GM19395 (cell line): ENCODE results near the gene OR6B1.

Experiments used
- ATAC-seq: cut with Tn5 transposase; IDR thresholded peaks from one replicate; pipeline ENCODE4 v1.9.1; 2021; ENCODE audit warnings: mild to moderate bottlenecking, moderate library complexity; ENCODE audit not compliant: unreplicated experiment

The OR6B1 gene

GRCh38 chr7:144000020-144000419 lies at the start of gene OR6B1:
Gene OR6B1 (plus strand): TSS chr7:144000320. CDS start chr7:144003997, 3,677 bp downstream.
- no peak for ATAC-seq

- ATAC-seq = no peak
Observed at GRCh38 chr7:143953421-143953820, 46.7 kb upstream of the OR6B1 start.

DNA sequence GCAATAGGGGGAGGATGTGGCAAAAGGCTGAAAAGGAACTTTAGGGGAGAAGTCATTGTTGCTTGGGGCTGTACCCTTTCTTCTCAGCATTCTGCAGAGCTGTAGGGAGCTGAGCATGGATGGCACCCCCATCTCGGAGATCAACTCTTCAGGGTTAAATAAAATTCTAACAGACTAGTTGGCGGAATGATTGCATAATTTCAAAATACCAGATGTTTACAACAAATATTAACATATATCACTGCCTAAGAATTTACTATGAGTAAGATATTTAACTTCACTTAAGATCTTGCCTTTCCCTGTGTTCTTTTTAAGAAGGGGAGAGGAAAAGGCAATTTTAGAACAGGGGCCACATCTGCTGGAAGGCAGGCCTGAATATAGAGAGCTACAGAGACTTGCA lies 46.0 kb upstream of the OR6B1 start:
- ATAC-seq = no peak

GRCh38 chr7:143954544-143954943 lies 45.6 kb upstream of the OR6B1 start, which contains the start of gene OR2F1:
Gene OR2F1 (plus strand): TSS chr7:143954844. CDS start chr7:143959971, 5,127 bp downstream.
- ATAC-seq = no peak

GRCh38 chr7:143958781-143959180 lies 41.3 kb upstream of the OR6B1 start:
- ATAC-seq = no peak

DNA sequence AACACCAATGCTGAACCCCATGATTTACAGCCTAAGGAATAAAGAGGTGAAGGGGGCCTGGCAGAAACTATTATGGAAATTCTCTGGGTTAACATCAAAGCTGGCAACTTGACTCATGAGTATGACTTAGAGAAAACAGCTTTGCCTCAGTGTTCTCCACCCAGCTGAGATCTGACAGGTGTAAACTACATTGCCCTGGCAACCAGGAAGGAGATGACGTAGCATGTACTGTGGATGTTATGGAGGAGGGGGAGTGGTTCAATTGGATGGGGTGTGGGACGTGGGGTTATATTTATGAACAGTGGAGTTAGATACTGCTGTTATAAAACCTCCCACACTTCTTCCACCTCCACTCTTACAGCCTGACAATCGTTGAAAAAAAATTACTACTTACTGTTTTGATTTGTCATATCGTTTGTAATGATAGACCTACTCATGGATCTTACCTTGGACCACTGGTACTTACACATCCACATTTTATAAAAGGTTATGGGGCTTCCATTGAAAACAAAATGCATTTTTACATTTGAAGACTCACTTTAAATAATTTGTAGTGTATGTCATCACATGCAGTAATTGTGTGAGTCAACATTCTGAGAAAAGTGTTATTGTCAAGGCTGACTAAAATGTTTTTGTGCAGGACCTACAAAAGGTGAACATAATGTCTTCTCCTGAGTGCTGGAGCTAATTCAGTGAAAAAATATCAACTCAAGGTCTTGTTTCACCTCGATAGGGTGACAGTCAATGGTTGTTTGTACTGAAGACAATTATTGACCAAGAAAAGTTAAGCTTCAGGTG lies 39.1 kb upstream of the OR6B1 start:
- no peak for ATAC-seq

DNA sequence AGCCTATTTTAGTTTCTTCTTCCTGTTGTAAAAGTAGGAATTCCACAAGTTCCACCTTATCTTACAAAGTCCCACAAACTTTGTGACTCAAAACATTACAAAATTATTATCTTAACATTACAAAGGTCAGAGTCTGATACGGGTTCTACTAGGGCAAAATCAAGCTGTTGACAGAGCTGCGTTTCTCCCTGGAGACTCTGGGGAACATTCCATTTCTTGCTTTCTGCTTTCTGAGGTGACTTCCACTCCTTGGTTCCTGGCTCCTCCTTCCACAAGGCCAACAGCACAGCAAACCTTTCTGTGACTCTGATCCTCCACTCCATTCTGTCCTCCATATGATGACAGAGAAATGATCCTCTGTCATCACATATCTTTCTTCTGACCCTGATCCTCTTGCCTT lies 34.8 kb upstream of the OR6B1 start:
- ATAC-seq = no peak

DNA sequence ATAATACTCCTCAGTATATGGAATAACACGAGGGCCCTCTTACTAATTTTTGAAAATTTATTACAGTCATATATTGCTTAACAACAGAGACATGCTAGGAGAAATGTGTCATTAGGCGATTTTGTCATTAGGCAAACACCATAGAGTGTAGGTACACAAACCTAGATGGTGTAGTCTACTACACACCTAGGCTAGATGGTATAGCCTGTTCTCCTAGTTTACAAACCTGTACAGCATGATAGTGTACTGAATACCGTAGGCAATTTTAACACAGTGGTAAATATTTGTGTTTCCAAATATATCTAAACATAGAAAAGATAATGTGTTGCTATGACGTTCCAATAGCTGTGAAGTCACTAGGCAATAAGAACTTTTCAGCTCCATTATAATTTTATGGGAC lies 32.7 kb upstream of the OR6B1 start:
- ATAC-seq = no peak

- no peak for ATAC-seq
Observed at GRCh38 chr7:143973870-143974416, 26.2 kb upstream of the OR6B1 start.

DNA sequence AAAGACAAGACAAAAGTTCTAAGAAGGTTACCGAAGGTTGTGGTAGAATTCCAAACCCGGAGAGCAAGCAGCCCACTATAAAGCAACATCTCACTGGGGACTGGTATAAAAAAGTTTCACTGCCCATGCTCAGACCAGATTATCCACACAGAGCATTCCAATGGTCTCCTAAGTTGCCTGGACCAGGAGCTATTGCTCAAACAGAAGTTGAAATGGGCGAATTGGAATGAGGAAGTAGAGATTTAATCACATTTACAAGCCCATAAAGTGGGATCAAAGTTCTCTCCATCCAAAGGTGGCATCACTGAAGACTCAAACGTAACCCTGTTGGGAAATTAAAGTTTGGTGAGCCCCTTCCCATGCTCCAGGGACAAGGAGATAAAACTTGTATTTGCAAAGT lies 25.7 kb upstream of the OR6B1 start:
- ATAC-seq = no peak

DNA sequence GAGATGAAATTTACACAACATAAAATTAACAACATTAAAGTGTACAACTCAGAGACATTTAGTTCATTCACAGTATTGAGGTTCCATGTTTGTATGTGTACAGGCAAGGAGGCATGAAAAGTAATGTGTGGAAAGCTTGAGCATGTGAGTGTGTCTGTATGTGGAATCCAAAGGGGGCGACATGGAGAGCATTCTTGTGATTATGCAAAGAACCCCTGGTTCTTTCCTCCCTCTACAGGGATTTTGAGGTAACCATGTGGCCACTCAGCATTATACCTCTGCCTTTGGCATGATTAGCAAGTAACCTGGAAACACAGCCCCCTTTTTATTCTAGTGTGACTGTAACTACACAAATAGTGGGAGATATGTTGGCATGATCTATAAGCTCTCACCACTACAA lies 24.5 kb upstream of the OR6B1 start:
- no peak for ATAC-seq

DNA sequence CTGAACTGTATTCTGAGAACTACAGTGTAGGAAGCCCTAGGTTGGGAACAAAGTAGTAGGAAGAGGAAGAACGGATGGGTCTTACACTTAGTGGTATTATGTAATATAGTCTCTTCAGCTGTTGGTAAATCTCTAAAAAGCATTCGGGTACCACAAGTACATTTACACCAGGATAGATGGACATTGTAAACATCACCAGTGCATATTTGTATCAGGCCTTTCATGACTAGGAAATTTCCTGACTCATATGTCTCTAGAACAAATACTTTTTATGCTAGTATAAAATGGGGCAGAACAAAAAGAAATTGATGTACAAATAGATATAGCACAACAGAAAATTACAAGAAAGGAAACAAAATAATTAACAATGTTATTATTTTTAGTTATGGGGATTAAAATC lies 21.5 kb upstream of the OR6B1 start:
- no peak for ATAC-seq

- no peak for ATAC-seq
Observed at GRCh38 chr7:143979359-143979758, 20.8 kb upstream of the OR6B1 start.

DNA sequence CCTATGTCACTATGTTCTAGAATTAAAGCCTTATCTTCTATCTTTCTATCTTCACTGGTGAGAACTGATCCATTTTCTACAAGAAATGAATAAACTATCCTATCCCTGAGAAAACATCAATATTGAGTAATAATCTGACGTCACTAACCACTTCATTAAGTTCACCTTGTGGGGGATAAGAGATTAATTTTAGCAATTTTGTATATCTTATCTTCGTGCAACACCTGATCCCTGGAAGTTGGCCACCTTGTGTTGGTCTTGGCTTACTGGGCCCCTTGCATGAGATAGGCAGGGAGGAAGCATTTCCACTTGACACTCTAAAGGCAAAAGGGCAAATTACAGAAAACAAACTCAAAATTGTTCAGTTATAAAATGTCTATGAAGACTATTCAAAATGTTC lies 20.1 kb upstream of the OR6B1 start:
- no peak for ATAC-seq

- ATAC-seq = no peak
Observed at GRCh38 chr7:143980746-143981510, 19.2 kb upstream of the OR6B1 start.

GRCh38 chr7:143983960-143984359 lies 16.2 kb upstream of the OR6B1 start:
- ATAC-seq = no peak

DNA sequence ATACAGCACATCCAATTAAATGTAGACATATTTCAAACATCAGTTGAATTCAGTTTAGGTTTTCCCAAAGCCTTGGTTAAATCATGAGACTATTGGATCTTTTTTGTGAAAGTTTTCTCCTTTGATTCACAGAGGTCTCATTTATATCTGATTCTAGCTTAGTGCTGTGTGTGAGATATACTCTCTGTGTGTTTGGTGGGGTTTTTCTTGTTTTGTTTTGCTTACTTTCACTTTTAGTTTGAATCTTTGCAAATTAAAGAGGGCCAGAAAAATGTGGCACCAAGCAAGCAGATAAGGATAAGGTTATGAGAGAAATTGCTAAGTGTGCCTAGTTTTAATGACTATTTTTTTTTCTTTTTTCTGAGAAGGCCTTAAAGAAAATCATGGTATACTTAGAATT lies 12.6 kb upstream of the OR6B1 start:
- peak; percentile 63 for ATAC-seq

DNA sequence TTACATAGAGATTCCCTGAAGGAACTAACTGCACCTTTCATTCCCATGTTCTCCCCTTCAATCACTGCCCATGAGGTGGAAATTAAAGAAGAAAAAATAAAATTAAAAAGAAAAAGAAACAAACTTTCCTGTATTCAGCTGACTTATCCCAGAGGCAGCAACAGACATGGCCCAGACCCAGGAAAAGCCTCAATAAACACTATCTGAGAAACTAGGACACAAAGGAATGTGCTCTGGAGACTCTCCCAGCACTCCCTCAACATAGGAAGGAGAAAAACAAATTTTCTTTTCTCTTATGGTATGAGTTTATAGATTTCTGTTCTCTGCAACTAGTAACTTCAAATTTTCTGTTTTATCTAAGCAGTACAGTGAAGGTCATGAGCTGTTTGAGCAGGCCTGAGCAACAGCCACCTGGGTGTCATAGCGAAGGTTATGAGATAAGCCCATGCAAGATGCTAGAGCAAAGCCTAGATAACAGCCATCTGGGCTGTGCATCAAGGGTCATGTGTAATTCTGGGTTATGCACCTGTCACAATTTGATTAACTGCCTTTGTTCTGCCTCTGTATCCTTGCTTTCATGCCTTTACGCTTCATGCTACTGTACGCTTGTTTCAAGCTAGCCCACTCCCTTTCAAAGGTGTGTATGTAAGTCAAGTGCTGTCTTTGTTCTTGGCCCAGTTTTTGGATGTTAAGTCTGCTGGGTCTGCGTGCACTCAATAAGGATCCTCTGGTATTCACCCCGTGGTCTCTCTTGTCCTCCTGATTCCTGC lies 11.0 kb upstream of the OR6B1 start:
- ATAC-seq = no peak

DNA sequence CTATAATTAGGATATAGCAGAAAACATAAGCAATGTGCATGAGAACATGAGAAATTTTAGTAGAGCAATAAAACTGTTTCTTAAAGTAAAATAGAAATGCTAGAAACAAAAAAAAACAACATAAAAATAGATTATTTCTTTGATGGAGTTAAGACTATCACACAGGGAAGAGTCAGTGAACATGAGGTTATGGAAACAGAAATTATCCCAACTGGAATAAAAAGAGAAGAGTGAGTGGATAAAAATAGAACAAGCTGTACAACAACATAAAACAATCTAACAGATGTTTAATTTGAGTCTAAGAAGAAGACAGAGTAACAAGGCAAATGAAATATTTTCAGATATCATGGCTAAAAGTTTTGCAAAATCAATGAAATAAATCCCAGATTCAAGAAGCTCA lies 7.5 kb upstream of the OR6B1 start:
- ATAC-seq = no peak

DNA sequence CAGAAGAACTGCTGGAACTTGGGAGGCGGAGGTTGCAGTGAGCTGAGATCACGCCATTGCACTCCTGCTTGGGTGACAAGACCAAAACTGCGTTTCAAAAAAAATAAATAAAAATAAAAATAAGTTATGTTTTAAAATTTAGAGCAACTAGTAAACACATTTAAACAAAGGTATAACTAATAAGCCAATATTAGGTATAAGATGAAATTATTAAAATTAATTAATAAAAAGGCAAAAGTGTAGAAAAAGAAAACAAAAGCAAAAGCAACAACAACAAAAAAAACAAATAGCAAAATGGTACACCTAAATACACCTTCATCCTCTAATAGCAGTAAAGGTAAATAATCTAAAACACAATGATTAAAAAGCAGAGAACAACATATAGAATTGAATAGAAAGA lies 6.2 kb upstream of the OR6B1 start:
- ATAC-seq = no peak

- no peak for ATAC-seq
Observed at GRCh38 chr7:144001543-144001942, 1.4 kb downstream of the OR6B1 start.
